Activated T-cell treated with anti-CD3 and anti-CD28 coated beads, Interleukin-2, amount 50 U/mL, for 24 hours (primary cell): ENCODE data around the gene TP73.

ENCODE experiments used
- DNase-seq: peaks from one replicate; pipeline ENCODE4 v3.0.0-alpha.2; 2020
- H3K27ac Mint-ChIP-seq: 2 replicates; pipeline ENCODE4 v1.8.0; 2020; ENCODE audit warnings: mild to moderate bottlenecking, mixed read lengths
- H3K27me3 Mint-ChIP-seq: 2 replicates; pipeline ENCODE4 v1.8.0; 2020; ENCODE audit warnings: mixed read lengths
- H3K36me3 Mint-ChIP-seq: 2 replicates; pipeline ENCODE4 v1.8.0; 2020; ENCODE audit warnings: low read depth, mixed read lengths
- H3K4me1 Mint-ChIP-seq: 2 replicates; pipeline ENCODE4 v1.8.0; 2020; ENCODE audit warnings: low read depth, mixed read lengths
- H3K4me3 Mint-ChIP-seq: 2 replicates; pipeline ENCODE4 v1.8.0; 2020; ENCODE audit warnings: mild to moderate bottlenecking, moderate library complexity, mixed read lengths
- H3K9me3 Mint-ChIP-seq: 2 replicates; pipeline ENCODE4 v1.8.0; 2020; ENCODE audit warnings: mixed read lengths

Gene TP73

DNA sequence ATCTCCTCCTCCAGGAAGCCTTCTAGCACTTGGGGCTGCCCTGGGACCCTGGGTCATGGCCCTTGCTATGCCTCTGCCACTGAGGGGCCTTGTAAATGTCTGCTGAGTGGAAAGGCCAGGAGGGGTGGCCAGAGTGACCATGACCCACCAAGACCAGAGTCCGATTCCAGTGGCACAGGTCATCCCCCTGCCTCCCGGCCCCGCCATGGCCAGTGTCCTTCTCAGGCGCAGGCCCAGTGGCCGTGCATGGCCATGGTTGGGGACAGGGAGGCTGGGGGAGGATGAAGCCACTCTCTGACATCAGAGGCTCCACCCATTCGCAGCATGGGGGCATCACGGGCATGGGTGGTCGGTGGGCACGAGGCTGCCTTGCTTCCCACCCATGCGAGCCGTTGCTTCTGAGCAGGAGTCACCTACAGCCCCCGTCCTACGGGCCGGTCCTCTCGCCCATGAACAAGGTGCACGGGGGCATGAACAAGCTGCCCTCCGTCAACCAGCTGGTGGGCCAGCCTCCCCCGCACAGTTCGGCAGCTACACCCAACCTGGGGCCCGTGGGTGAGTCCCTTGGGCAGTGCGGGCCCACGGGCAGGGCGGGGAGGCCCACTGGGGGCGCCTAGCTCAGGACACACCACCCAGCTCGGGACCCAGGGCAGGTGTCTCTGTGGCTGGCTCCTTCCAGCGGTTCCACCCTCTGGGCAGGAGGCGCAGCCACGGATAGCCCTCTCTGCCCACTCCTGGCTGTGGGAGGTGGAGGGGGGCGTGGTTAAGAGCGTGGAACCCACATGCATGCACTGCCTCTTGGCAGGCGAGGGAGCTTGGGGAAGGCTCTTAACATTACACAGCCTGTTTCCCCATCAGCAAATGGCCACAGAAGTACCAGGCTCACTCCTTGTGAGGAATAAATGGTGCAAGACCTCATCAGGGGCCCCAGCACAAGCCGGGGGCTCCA, 77.6 kb downstream of the TP73 start:
- H3K9me3 Mint-ChIP-seq, result no peaks in the 10 kb centered on the region
- H3K27ac Mint-ChIP-seq, result no peak overlapping the region
- no peak overlapping the region for H3K4me3 Mint-ChIP-seq
- H3K27me3 Mint-ChIP-seq, result peaks cover 16% of the 10 kb centered on the region
- no peak for DNase-seq
- H3K4me1 Mint-ChIP-seq, result no peaks in the 10 kb centered on the region
- no peaks in the 10 kb centered on the region for H3K36me3 Mint-ChIP-seq

DNA sequence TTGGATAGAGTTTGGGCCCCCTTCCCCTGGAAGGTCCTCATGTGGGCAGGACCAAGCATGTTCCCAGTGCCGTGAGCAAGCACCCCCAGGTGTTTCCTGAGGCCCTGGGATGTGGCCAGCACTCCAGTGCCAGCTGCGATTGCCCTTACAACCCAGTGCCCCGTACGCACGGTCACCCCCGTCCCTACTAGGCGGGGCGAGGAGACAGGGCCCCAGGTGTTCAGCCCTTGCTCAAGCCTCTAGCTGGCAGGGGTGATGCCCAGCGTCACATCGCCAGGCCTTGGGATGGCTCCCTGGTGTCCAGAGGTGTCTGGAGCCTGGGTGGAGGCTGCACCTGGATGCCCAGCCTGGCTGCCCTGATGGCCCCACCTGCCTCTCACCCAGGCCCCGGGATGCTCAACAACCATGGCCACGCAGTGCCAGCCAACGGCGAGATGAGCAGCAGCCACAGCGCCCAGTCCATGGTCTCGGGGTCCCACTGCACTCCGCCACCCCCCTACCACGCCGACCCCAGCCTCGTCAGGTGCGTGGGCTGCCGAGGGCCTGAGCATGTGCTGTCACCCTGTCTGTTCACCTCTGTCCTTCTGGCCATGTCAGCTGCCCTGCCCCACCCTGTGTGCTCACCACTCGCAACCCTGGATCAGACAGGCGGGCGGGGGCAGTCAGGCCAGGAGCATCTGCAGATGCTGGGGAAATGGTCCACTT, 78.4 kb downstream of the TP73 start:
- Mint-ChIP-seq H3K36me3 (peaks cover 3% of the 10 kb centered on the region), H3K27ac (no peak overlapping the region), H3K9me3 (no peaks in the 10 kb centered on the region), H3K4me1 (no peaks in the 10 kb centered on the region), H3K27me3 (peaks cover 16% of the 10 kb centered on the region), H3K4me3 (no peak overlapping the region)
- no peak for DNase-seq

DNA sequence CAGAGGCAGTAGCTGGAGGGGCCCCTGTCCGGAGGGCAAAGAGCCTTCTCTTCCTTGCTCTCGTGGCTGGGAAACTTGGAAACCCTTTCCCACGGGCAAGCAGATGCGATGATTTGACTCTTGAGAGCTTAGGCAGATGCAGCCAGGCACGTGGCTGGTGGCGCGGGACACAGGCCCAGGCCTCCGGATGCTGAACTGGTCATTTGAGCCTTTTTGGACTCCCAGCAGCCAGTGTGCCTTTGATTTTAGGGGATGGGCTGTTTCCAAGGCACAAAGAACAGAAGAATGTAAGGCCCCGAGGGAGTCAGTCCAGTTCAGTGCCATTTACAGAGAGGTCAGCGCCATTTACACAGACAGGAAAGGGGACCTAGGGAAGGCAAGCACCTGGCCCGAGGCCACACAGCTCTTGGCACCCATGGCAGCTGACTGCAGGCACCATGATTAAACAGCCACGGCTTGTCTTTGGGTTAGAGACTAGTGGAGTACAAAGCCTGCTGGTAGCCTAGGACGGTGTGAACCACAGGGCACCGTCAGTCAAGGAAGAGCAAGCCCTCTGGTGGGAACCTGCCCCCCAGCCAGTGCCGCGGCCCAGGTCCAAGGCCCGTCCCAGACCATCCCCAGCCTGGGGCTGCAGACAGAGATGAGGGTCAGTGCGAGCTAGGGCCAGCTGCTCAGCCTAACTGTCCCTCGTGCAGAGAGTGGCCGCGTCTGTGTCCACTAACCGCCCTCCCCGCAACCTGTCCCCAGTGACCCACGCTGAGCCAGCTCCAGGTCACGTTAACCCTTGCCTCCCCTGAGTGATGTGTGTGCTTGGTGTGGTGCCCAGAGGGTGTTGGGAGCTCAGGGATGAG, 79.5 kb downstream of the TP73 start:
- Mint-ChIP-seq H3K27me3 (peaks cover 16% of the 10 kb centered on the region), H3K27ac (no peak overlapping the region), H3K4me3 (no peak overlapping the region), H3K9me3 (no peaks in the 10 kb centered on the region), H3K36me3 (peaks cover 12% of the 10 kb centered on the region), H3K4me1 (no peaks in the 10 kb centered on the region)
- no peak for DNase-seq

DNA sequence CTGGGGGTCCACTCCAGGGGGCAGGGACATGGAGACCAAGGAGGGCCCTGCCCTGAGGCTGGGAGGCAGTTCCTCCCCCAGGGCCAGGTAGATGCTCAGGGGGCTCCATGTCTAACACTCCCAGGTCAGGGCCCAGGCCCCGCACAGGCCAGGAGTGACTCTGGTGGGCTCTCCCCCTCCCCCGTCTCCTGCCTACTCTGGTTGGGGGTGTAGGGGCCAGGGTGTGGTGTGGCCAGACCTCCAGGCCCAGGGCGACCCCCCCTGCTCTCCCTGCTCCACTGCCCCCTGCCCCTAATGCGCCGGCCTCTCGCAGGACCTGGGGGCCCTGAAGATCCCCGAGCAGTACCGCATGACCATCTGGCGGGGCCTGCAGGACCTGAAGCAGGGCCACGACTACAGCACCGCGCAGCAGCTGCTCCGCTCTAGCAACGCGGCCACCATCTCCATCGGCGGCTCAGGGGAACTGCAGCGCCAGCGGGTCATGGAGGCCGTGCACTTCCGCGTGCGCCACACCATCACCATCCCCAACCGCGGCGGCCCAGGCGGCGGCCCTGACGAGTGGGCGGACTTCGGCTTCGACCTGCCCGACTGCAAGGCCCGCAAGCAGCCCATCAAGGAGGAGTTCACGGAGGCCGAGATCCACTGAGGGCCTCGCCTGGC, 80.2 kb downstream of the TP73 start:
- Mint-ChIP-seq H3K27me3 (peaks cover 16% of the 10 kb centered on the region), H3K4me1 (no peaks in the 10 kb centered on the region), H3K4me3 (no peak overlapping the region), H3K9me3 (no peaks in the 10 kb centered on the region), H3K27ac (no peak overlapping the region), H3K36me3 (peaks cover 12% of the 10 kb centered on the region)
- no peak for DNase-seq

DNA sequence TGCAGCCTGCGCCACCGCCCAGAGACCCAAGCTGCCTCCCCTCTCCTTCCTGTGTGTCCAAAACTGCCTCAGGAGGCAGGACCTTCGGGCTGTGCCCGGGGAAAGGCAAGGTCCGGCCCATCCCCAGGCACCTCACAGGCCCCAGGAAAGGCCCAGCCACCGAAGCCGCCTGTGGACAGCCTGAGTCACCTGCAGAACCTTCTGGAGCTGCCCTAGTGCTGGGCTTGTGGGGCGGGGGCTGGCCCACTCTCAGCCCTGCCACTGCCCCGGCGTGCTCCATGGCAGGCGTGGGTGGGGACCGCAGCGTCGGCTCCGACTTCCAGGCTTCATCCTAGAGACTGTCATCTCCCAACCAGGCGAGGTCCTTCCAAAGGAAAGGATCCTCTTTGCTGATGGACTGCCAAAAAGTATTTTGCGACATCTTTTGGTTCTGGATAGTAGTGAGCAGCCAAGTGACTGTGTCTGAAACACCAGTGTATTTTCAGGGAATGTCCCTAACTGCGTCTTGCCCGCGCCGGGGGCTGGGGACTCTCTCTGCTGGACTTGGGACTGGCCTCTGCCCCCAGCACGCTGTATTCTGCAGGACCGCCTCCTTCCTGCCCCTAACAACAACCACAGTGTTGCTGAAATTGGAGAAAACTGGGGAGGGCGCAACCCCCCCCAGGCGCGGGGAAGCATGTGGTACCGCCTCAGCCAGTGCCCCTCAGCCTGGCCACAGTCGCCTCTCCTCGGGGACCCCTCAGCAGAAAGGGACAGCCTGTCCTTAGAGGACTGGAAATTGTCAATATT, 81.0 kb downstream of the TP73 start:
- Mint-ChIP-seq H3K4me3 (no peak overlapping the region), H3K4me1 (no peaks in the 10 kb centered on the region)

DNA sequence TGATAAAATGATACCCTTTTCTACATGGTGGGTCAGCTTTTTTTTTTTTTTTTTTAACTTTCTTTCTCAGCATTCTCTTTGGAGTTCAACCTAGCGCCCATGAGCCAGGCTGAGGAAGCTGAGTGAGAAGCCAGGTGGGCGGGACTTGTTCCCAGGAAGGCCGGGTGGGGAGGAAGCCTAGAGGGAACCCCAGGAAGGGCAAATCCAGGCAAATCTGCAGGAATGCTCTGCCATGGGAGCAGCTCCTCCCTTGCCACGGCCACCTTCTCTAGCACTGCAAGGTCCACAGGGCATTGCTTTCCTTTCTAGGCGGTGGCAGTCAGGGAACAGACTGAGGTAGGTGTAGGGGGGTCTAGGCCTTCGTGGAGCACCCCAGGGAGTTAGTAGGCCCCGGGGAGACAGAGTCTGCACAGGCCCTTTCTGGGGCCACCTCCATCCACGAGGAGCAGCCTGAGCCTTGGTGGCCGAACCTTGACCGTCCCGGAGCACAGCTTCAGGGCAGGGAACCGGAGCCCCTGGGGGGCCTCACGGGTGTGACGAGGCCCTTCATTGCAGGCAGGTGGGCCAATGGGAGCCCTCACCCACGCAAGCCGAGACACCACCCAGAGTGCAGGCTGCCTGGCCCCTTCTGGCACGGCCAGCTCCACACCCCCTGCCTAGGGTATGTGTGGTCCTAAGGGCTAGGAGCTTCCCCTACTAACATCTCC, 81.7 kb downstream of the TP73 start:
- DNase-seq, result no peak
- Mint-ChIP-seq H3K4me1 (no peaks in the 10 kb centered on the region), H3K36me3 (peaks cover 12% of the 10 kb centered on the region), H3K27me3 (peaks cover 7% of the 10 kb centered on the region), H3K9me3 (no peaks in the 10 kb centered on the region), H3K4me3 (no peak overlapping the region), H3K27ac (no peak overlapping the region)

More for the DNA sequence above, 81.0 kb downstream of the TP73 start:
- no peak for DNase-seq
- Mint-ChIP-seq H3K27me3 (peaks cover 14% of the 10 kb centered on the region), H3K9me3 (no peaks in the 10 kb centered on the region), H3K27ac (no peak overlapping the region), H3K36me3 (peaks cover 12% of the 10 kb centered on the region)

DNA sequence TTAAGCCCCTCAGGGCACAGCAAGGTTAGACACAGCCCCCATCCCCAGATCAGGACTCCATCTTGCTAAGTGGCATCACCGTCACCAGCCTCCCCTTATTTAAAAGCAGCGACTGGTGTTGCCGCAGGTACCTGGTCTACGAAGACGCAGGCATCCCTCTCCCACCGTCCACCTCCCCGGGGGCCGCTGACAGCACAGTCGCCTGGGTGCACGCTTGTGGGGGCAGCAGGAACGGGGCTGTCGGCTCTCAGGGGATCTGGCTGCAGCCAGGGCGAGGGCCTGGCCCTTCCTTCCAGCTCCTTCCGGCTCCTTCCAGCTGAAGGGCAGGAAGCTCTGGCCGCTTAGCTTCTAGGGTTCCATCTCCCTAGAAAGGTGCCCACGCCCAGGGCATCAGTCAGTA, 82.3 kb downstream of the TP73 start:
- H3K27ac Mint-ChIP-seq, result no peak overlapping the region
- peaks cover 4% of the 10 kb centered on the region for H3K27me3 Mint-ChIP-seq
- no peak overlapping the region for H3K4me3 Mint-ChIP-seq
- H3K9me3 Mint-ChIP-seq, result no peaks in the 10 kb centered on the region
- peaks cover 12% of the 10 kb centered on the region for H3K36me3 Mint-ChIP-seq
- DNase-seq, result no peak
- H3K4me1 Mint-ChIP-seq, result no peaks in the 10 kb centered on the region

DNA sequence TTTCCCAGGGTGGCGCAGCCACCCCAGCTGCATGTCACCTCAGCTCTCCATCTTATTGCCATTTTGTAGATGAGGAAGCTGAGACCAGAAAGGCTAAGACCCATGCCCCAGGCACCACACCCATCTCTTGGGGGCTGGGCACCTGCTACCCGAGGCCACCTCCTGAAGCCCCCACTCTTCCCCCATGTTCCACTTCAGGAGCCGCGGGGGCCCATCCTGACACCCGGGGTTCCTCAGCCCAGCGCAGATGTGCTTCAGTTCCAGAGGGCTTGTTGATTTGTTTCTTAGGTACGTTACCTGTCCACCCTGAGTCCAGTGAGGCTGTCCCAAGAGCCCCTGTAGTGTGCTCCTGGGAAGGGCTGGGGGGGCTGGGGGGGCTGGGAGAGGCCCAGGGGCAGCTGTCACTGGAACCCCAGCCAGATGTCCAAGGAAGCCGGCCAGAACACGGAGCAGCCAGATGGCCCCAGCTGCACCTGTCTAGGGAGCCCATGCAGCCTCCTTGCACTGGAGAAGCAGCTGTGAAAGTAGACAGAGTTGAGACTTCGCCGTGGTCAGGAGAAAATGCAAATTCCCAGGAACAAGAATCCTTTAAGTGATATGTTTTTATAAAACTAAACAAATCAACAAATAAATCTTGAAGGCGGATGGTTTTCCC, 82.8 kb downstream of the TP73 start:
- H3K9me3 Mint-ChIP-seq, result no peaks in the 10 kb centered on the region
- H3K27me3 Mint-ChIP-seq, result peaks cover 4% of the 10 kb centered on the region
- no peak overlapping the region for H3K27ac Mint-ChIP-seq
- H3K4me1 Mint-ChIP-seq, result no peaks in the 10 kb centered on the region
- H3K4me3 Mint-ChIP-seq, result no peak overlapping the region
- peaks cover 12% of the 10 kb centered on the region for H3K36me3 Mint-ChIP-seq
- no peak for DNase-seq

DNA sequence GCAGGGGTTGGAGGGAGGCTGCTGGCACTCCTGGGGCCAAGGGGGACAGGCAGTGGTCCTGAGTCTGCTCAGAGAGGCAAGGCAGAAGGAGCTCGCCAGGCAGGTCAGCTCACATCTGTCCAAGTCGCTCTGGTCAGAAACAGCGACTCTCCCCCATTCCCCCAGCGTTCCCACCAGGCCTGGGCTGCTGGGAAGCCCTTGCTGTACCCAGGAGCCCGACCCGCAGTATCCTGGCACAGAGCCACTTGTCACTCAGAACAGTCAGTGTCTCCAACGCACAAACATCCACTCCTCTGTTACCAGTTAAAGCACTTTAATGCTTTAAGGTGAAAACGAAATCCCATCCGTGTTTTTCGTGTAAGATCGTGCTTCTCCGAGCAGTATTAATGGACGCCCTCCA, 83.4 kb downstream of the TP73 start:
- Mint-ChIP-seq H3K4me3 (no peak overlapping the region), H3K27ac (no peak overlapping the region), H3K4me1 (no peaks in the 10 kb centered on the region), H3K36me3 (peaks cover 15% of the 10 kb centered on the region), H3K9me3 (no peaks in the 10 kb centered on the region), H3K27me3 (peaks cover 4% of the 10 kb centered on the region)
- no peak for DNase-seq

DNA sequence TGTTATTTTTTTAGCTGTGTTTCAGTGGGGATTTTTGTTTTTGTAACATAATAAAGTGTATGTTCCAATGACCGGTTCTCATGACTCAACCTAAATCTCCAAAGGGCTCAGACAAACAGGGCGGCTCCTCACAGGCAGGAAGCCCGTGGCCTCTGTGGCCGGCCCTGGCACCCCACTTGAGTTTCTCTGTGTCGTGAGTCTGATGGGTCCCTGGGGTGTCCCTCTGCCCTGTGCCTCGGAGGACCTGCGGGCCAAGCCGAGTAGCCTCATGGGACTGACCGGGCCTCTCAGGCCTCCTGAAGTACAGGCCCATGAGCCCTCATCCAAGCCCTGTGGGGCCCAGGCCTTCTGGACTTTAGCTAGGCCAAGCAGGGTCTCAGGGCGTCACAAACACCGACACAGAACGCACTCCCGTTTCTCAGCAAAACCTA, 83.8 kb downstream of the TP73 start:
- no peaks in the 10 kb centered on the region for H3K4me1 Mint-ChIP-seq
- no peak overlapping the region for H3K4me3 Mint-ChIP-seq
- DNase-seq, result no peak
- no peaks in the 10 kb centered on the region for H3K9me3 Mint-ChIP-seq
- H3K27me3 Mint-ChIP-seq, result no peaks in the 10 kb centered on the region
- H3K36me3 Mint-ChIP-seq, result peaks cover 18% of the 10 kb centered on the region
- H3K27ac Mint-ChIP-seq, result no peak overlapping the region

DNA sequence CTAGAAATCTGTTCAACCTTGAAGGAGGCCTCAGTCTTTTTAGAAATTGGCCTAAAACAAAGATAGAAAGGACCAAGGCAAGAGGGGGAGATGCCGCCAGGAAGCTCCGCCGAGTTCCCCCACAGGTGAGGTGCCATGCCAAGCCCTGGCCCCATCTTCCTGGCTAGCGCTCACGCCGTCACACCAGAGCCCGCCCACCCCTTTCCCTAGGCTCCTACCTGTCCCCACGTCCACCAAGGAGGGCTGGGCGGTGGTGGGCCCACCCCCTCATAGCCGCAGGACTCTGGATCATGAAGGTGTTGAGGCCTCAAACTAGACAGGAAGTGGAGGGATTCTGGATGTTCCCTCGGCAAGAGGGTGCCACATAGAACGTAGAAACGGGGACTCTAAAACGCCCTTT, 84.4 kb downstream of the TP73 start:
- Mint-ChIP-seq H3K27ac (no peak overlapping the region), H3K4me3 (no peak overlapping the region), H3K4me1 (no peaks in the 10 kb centered on the region), H3K36me3 (peaks cover 24% of the 10 kb centered on the region), H3K9me3 (no peaks in the 10 kb centered on the region), H3K27me3 (no peaks in the 10 kb centered on the region)
- DNase-seq, result no peak

DNA sequence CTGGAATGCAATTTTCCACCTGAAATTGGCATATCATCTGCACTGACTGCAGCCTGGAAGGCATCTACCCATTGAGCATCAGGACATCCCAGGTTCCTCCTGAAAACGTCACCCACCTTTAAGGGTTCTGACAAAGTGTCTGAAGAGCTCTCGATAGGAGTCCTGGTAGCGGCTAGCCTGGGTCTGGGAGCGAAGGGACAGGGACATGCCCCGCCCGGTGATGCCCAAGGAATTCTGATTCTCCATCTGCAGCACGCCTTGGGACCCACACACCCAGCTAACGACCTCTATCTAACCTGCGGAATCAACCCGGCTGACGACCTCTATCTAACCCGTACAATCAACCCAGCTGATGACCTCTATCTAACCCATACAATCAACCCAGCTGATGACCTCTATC, 86.6 kb downstream of the TP73 start:
- Mint-ChIP-seq H3K4me3 (no peak overlapping the region), H3K27me3 (no peaks in the 10 kb centered on the region), H3K9me3 (no peaks in the 10 kb centered on the region), H3K4me1 (peaks cover 6% of the 10 kb centered on the region), H3K27ac (no peak overlapping the region), H3K36me3 (peaks cover 45% of the 10 kb centered on the region)
- DNase-seq, result no peak

DNA sequence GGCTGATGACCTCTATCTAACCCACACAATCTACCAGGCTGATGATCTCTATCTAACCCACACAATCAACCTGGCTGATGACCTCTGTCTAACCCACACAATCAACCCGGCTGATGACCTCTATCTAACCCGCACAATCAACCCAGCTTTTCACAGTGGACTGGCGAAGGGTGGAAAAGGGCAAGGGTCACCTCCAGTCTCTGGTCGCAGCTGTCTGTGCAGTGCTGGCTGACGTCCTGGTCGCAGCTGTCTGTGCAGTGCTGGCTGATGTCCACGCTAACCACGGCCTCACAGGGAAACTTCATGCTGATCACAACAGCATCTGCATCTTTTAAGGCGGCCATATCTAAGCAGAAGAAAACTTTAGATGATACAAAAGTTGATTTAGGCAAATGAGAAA, 87.7 kb downstream of the TP73 start:
- Mint-ChIP-seq H3K4me3 (no peak overlapping the region), H3K27ac (no peak overlapping the region), H3K4me1 (peaks cover 11% of the 10 kb centered on the region), H3K36me3 (peaks cover 49% of the 10 kb centered on the region), H3K9me3 (no peaks in the 10 kb centered on the region), H3K27me3 (no peaks in the 10 kb centered on the region)
- no peak for DNase-seq
